Caco-2 (cell line): ENCODE data around the gene E2F4. TPM values are rescaled to one million over a fixed set of nuclear protein-coding genes. Genes with fewer than 3 reads are reported as not detected.
A peak's percentile ranks its signal among the peaks of the same experiment; 100 is the strongest.

Source experiments
- BruUV-seq: library from RNA; stranded (reverse); fragments of 400-500 nt; replicated peaks from 2 replicates; lab custom pipeline; 2021; lab: Mats Ljungman, UMichigan
- CTCF ChIA-PET: fragments of 300-600 bp; sonication (Branson Sonifier 250); formaldehyde crosslinking; loops from one replicate; lab custom pipeline; 2022; ENCODE audit warnings: antibody characterized with exemption; lab: Charles Lee
- POLR2A ChIA-PET: fragments of 300-600 bp; sonication (Branson Sonifier 250); formaldehyde crosslinking; loops from one replicate; lab custom pipeline; 2022; ENCODE audit warnings: antibody characterized with exemption; lab: Charles Lee
- DNase-seq, 2 experiments: peaks; one replicate each; pipeline versions ENCODE4 v3.0.0 to v3.0.0-alpha.2; 2020 to 2022
- H3K27me3 ChIP-seq: replicated peaks from 2 replicates; pipeline ENCODE4 v1.6.0; 2011; ENCODE audit warnings: low read length; ENCODE audit not compliant: control insufficient read depth, insufficient read depth
- H3K36me3 ChIP-seq: 2 replicates; pipeline ENCODE4 v1.5.1; 2011; ENCODE audit warnings: low read length; ENCODE audit not compliant: control insufficient read depth, insufficient read depth
- H3K4me1 ChIP-seq: fragments of 250-450 bp; sonication (Bioruptor Pico); 2 replicates; pipeline ENCODE4 v1.5.1; 2020; ENCODE audit warnings: mild to moderate bottlenecking
- H3K4me3 ChIP-seq: 2 replicates; pipeline ENCODE4 v1.5.1; 2011; ENCODE audit warnings: low read depth, mild to moderate bottlenecking, control low read depth, low read length
- H3K9me3 ChIP-seq: fragments of 250-450 bp; sonication (Bioruptor Pico); 2 replicates; pipeline ENCODE4 v1.5.1; 2020; ENCODE audit warnings: mild to moderate bottlenecking, moderate library complexity
- H3K27ac Mint-ChIP-seq: one replicate; pipeline ENCODE4 v1.8.0; 2022; ENCODE audit warnings: mixed read lengths; ENCODE audit not compliant: unreplicated experiment
- H3K27me3 Mint-ChIP-seq: one replicate; pipeline ENCODE4 v1.8.0; 2022; ENCODE audit warnings: mixed read lengths; ENCODE audit not compliant: insufficient read depth, unreplicated experiment
- H3K36me3 Mint-ChIP-seq: one replicate; pipeline ENCODE4 v1.8.0; 2022; ENCODE audit warnings: mild to moderate bottlenecking, mixed read lengths; ENCODE audit not compliant: insufficient read depth, unreplicated experiment
- H3K4me1 Mint-ChIP-seq: one replicate; pipeline ENCODE4 v1.8.0; 2022; ENCODE audit warnings: low read depth, mixed read lengths; ENCODE audit not compliant: unreplicated experiment
- H3K4me3 Mint-ChIP-seq: one replicate; pipeline ENCODE4 v1.8.0; 2022; ENCODE audit warnings: mild to moderate bottlenecking, moderate library complexity, mixed read lengths; ENCODE audit not compliant: unreplicated experiment
- H3K9me3 Mint-ChIP-seq: one replicate; pipeline ENCODE4 v1.8.0; 2022; ENCODE audit warnings: mixed read lengths; ENCODE audit not compliant: unreplicated experiment
- intact Hi-C: fragments of 100-400 bp; cut with micrococcal nuclease; formaldehyde crosslinking; loops from one replicate; pipeline ENCODE4 v1.10.0; 2022; ENCODE audit not compliant: unreplicated experiment
- total RNA-seq: library from RNA; stranded (reverse); gene quantifications from 2 replicates; pipeline ENCODE4 v1.2.3, GENCODE V29; 2022
- TF ChIP-seq, protein P1 (sequence below), 2 experiments: fragments of 200-600 bp in 1 of 2; IDR thresholded peaks; 1 replicate in 1 of 2; 2 replicates in 1 of 2; pipeline versions ENCODE4 v1.5.1 to v1.8.0; 2011 to 2022; ENCODE audit warnings: antibody characterized with exemption in 1 of 2, control low read depth in 1 of 2, inconsistent platforms in 1 of 2, low read depth in 1 of 2, low read length in 1 of 2, mild to moderate bottlenecking in 1 of 2, moderate library complexity in 1 of 2; ENCODE audit not compliant: insufficient read depth in 1 of 2, severe bottlenecking in 1 of 2, unreplicated experiment in 1 of 2

The E2F4 gene
- total RNA-seq, 1 experiment from 2014 or later = 115 TPM

DNA sequence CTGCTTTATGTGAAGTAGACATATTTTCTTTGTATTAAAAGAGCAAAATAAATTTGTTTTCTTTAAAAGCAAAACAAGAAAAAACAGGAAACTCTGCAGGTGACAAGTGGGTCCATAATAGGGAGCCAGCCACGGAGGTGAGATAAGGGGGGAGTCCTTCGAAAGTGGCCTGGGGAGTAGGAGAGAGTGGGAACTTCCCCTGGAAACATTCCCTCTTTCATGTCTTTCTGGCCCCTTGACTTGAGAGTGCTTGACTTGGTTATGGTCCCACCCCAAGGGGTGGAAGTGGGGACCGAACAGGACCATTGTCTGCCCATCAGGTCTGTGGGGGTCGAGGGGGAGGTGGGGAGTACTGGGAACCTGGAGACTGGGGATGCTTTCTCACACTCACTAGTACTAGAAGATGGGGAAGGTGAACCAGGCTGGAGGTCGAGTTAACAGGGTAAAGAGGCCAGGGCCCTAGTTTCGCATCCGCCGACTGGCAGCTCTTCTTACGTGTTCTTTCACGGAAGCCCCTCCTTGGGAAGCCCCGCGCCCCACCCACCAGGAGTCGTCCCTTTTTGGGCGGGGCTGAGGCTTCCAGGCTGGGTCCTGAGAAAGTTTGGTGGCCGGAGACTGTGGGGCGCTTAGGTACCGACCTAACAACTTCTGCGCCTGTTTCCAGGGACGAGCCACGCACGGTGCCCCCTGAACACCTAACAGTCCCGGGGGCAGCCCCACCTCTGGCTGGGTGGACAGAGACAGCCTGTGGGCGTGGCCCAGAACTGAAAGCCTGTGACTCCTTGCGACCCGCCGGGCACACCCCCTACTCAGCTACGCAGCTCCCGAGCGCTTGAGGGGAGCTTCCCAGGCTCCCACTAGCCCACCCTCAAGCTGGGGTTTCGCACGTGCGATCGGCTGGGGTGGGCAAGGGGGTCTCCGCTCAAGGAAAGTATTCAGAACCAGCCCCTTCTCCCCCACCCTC lies 33.0 kb upstream of the E2F4 start:
- ChIA-PET CTCF (interaction anchor here (0.6 to 3.6 kb wide), 8 partner anchors 8 to 407 kb away, joined by 3 to 43 read pairs (median 6); partner anchors contain the start of genes B3GNT9 and NOL3), POLR2A (interaction anchor here (0.6 to 2.3 kb wide), 4 partner anchors 12 to 213 kb away, joined by 3 to 13 read pairs (median 3); partner anchors contain the start of gene NOL3)
- peak overlapping the region; percentile 94 for H3K4me3 ChIP-seq
- no peaks in the 10 kb centered on the region for H3K36me3 ChIP-seq
- TSS peak; percentile 29 for BruUV-seq
- TF ChIP-seq, protein P1, sequence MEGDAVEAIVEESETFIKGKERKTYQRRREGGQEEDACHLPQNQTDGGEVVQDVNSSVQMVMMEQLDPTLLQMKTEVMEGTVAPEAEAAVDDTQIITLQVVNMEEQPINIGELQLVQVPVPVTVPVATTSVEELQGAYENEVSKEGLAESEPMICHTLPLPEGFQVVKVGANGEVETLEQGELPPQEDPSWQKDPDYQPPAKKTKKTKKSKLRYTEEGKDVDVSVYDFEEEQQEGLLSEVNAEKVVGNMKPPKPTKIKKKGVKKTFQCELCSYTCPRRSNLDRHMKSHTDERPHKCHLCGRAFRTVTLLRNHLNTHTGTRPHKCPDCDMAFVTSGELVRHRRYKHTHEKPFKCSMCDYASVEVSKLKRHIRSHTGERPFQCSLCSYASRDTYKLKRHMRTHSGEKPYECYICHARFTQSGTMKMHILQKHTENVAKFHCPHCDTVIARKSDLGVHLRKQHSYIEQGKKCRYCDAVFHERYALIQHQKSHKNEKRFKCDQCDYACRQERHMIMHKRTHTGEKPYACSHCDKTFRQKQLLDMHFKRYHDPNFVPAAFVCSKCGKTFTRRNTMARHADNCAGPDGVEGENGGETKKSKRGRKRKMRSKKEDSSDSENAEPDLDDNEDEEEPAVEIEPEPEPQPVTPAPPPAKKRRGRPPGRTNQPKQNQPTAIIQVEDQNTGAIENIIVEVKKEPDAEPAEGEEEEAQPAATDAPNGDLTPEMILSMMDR (IDR thresholded peaks at IDR 0.05; ENCODE audit: insufficient read depth in 1 of 2, low read depth in 1 of 2, low read length in 1 of 2, severe bottlenecking in 1 of 2, unreplicated experiment in 1 of 2) = no peak
- no peaks in the 10 kb centered on the region for H3K9me3 ChIP-seq
- no peaks in the 10 kb centered on the region for H3K27me3 Mint-ChIP-seq
- no peaks in the 10 kb centered on the region for H3K27me3 ChIP-seq
- H3K36me3 Mint-ChIP-seq = peaks cover 13% of the 10 kb centered on the region
- peak overlapping the region; percentile 31 for H3K27ac Mint-ChIP-seq
- no peaks in the 10 kb centered on the region for H3K9me3 Mint-ChIP-seq
- H3K4me1 ChIP-seq = peaks cover 4% of the 10 kb centered on the region; the same call in 1 of the 2 replicates
- peaks cover 6% of the 10 kb centered on the region for H3K4me1 Mint-ChIP-seq
- intact Hi-C loops = loop anchor here (2.0 kb wide), 1 partner anchor 212 kb away; no protein-coding TSS in a partner anchor
- DNase-seq = peak; percentile 62 to 63
- H3K4me3 Mint-ChIP-seq = peak overlapping the region; percentile 86

DNA sequence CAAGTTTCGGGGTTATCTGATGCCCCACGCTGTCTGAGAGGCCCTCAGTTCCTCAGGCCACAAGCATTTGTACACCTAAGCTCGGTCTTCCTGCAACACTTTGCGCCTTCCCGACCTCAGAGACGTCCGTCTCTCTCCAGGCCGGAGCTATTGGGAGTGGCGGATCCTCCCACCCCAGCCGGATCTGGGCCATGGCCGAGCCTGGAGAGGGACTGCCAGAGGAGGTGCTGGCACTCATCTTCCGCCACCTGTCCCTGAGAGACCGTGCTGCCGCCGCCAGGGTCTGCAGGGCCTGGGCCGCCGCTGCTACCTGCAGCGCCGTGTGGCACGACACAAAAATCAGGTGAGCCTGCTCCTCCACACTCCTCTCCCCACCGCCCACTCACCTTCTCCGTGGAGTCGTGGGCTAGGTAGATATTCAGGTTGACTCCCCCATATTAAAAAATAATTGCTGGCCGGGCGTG lies 30.3 kb upstream of the E2F4 start:
- BruUV-seq = no TSS peak
- intact Hi-C loops = loop anchor here (1.0 to 2.0 kb wide), 2 partner anchors 9 to 143 kb away; partner anchors contain the start of gene NOL3
- TF ChIP-seq, protein P1 (IDR thresholded peaks at IDR 0.05; ENCODE audit: insufficient read depth in 1 of 2, low read depth in 1 of 2, low read length in 1 of 2, severe bottlenecking in 1 of 2, unreplicated experiment in 1 of 2) = no peak
- Histone ChIP-seq H3K4me1 (0 out of 2 replicates have a peak, but pooled peaks cover 4% of the 10 kb centered on the region), H3K4me3 (no peak overlapping the region), H3K9me3 (no peaks in the 10 kb centered on the region), H3K36me3 (no peaks in the 10 kb centered on the region), H3K27me3 (no peaks in the 10 kb centered on the region)
- Mint-ChIP-seq H3K4me3 (peak overlapping the region; percentile 45), H3K36me3 (peaks cover 19% of the 10 kb centered on the region), H3K27me3 (no peaks in the 10 kb centered on the region), H3K9me3 (no peaks in the 10 kb centered on the region), H3K27ac (no peak overlapping the region), H3K4me1 (peaks cover 6% of the 10 kb centered on the region)
- ChIA-PET POLR2A (no interaction called here), CTCF (interaction anchor here (3.6 kb wide), 1 partner anchor 8 kb away, joined by 43 read pairs; the partner anchor contains the start of gene NOL3)
- no peak for DNase-seq
